IPS DF 6.9 (cell line): ENCODE measurements around the gene UBAC2.

Experiments
- DNase-seq: peaks from one replicate; pipeline ENCODE4 v3.0.0-alpha.2; 2013; ENCODE audit warnings: low read depth, low spot score
- H3K27ac ChIP-seq: one replicate; pipeline ENCODE4 v1.5.1; 2013; ENCODE audit warnings: low read length, control low read depth
- H3K27me3 ChIP-seq: 2 replicates; pipeline ENCODE4 v1.6.1; 2013; ENCODE audit warnings: mild to moderate bottlenecking, low read length; ENCODE audit not compliant: control insufficient read depth, insufficient read depth
- H3K36me3 ChIP-seq: 2 replicates; pipeline ENCODE4 v1.6.1; 2013; ENCODE audit warnings: low read length; ENCODE audit not compliant: control insufficient read depth, insufficient read depth
- H3K4me1 ChIP-seq: 2 replicates; pipeline ENCODE4 v1.6.1; 2013; ENCODE audit warnings: low read length; ENCODE audit not compliant: control insufficient read depth, insufficient read depth
- H3K4me3 ChIP-seq: 2 replicates; pipeline ENCODE4 v1.5.1; 2013; ENCODE audit warnings: mild to moderate bottlenecking, low read length
- H3K9me3 ChIP-seq: 2 replicates; pipeline ENCODE4 v1.6.1; 2013; ENCODE audit warnings: low read length, inconsistent platforms; ENCODE audit not compliant: control insufficient read depth, insufficient read depth
- WGBS: extraction: QIAGEN DNeasy Blood & Tissue Kit; methylation state at CpG from one replicate; pipeline ENCODE4 v1.1.7; 2013; ENCODE audit warnings: mixed read lengths, missing lambda C conversion rate; ENCODE audit not compliant: insufficient read length, insufficient coverage; 5-methylcytosine and 5-hydroxymethylcytosine counted together

UBAC2 gene

GRCh38 chr13:99415851-99416331 is 215.2 kb downstream of the UBAC2 start:
- Histone ChIP-seq H3K27me3 (no peaks in the 10 kb centered on the region), H3K9me3 (no peaks in the 10 kb centered on the region), H3K4me1 (peaks cover 9% of the 10 kb centered on the region), H3K27ac (no peak overlapping the region), H3K4me3 (no peak overlapping the region), H3K36me3 (no peaks in the 10 kb centered on the region)
- no peak for DNase-seq
- WGBS = no CpG with 5 or more reads among the region's 14 CpGs

- Histone ChIP-seq H3K36me3 (no peaks in the 10 kb centered on the region), H3K27me3 (no peaks in the 10 kb centered on the region), H3K4me3 (no peak overlapping the region), H3K4me1 (peaks cover 9% of the 10 kb centered on the region), H3K27ac (no peak overlapping the region), H3K9me3 (no peaks in the 10 kb centered on the region)
- no CpG with 5 or more reads among the region's 24 CpGs for WGBS
- no peak for DNase-seq
Measured at GRCh38 chr13:99416411-99417121, 215.9 kb downstream of the UBAC2 start.

- Histone ChIP-seq H3K4me3 (no peak overlapping the region), H3K27ac (no peak overlapping the region), H3K36me3 (no peaks in the 10 kb centered on the region), H3K4me1 (peaks cover 9% of the 10 kb centered on the region), H3K9me3 (no peaks in the 10 kb centered on the region), H3K27me3 (no peaks in the 10 kb centered on the region)
- DNase-seq = no peak
- WGBS = no CpG with 5 or more reads among the region's 19 CpGs
Measured at GRCh38 chr13:99417201-99418102, 216.8 kb downstream of the UBAC2 start.

- H3K27me3 ChIP-seq = no peaks in the 10 kb centered on the region
- no peaks in the 10 kb centered on the region for H3K36me3 ChIP-seq
- no peak for DNase-seq
- no peak overlapping the region for H3K27ac ChIP-seq
- no CpG with 5 or more reads among the region's 15 CpGs for WGBS
- H3K9me3 ChIP-seq = no peaks in the 10 kb centered on the region
- H3K4me1 ChIP-seq = peaks cover 9% of the 10 kb centered on the region
- no peak overlapping the region for H3K4me3 ChIP-seq
Measured at GRCh38 chr13:99418103-99418842, 217.6 kb downstream of the UBAC2 start.

- DNase-seq = no peak
- WGBS = no CpG with 5 or more reads among the region's 4 CpGs
- Histone ChIP-seq H3K27me3 (no peaks in the 10 kb centered on the region), H3K4me1 (peaks cover 9% of the 10 kb centered on the region), H3K36me3 (no peaks in the 10 kb centered on the region), H3K4me3 (no peak overlapping the region), H3K9me3 (no peaks in the 10 kb centered on the region), H3K27ac (no peak overlapping the region)
Measured at GRCh38 chr13:99418843-99419140, 218.1 kb downstream of the UBAC2 start.

- Histone ChIP-seq H3K4me1 (peaks cover 9% of the 10 kb centered on the region), H3K9me3 (no peaks in the 10 kb centered on the region), H3K4me3 (no peak overlapping the region), H3K27ac (no peak overlapping the region), H3K36me3 (no peaks in the 10 kb centered on the region), H3K27me3 (no peaks in the 10 kb centered on the region)
- no CpG with 5 or more reads among the region's 8 CpGs for WGBS
- DNase-seq = no peak
Measured at GRCh38 chr13:99419591-99420243, 219.1 kb downstream of the UBAC2 start.

GRCh38 chr13:99421271-99421670 is 220.6 kb downstream of the UBAC2 start:
- no peak overlapping the region; the same call in 1 of the 2 replicates for H3K4me3 ChIP-seq
- WGBS = no CpG with 5 or more reads among the region's 10 CpGs
- peaks cover 9% of the 10 kb centered on the region for H3K4me1 ChIP-seq
- H3K27me3 ChIP-seq = no peaks in the 10 kb centered on the region
- no peaks in the 10 kb centered on the region for H3K36me3 ChIP-seq
- DNase-seq = no peak
- H3K27ac ChIP-seq = no peak overlapping the region
- H3K9me3 ChIP-seq = no peaks in the 10 kb centered on the region

GRCh38 chr13:99421758-99422585 is 221.3 kb downstream of the UBAC2 start:
- no peaks in the 10 kb centered on the region for H3K36me3 ChIP-seq
- DNase-seq = no peak
- no peaks in the 10 kb centered on the region for H3K9me3 ChIP-seq
- H3K27me3 ChIP-seq = no peaks in the 10 kb centered on the region
- no peak overlapping the region for H3K27ac ChIP-seq
- H3K4me3 ChIP-seq = no peak overlapping the region
- WGBS = no CpG with 5 or more reads among the region's 9 CpGs
- peaks cover 5% of the 10 kb centered on the region for H3K4me1 ChIP-seq

- WGBS = no CpG with 5 or more reads among the region's 13 CpGs
Measured at GRCh38 chr13:99422586-99423220, 222.0 kb downstream of the UBAC2 start.

More at GRCh38 chr13:99422586-99423220, 222.0 kb downstream of the UBAC2 start:
- Histone ChIP-seq H3K9me3 (no peaks in the 10 kb centered on the region), H3K27me3 (no peaks in the 10 kb centered on the region), H3K4me3 (no peak overlapping the region), H3K4me1 (peaks cover 2% of the 10 kb centered on the region; the same call in 1 of the 2 replicates), H3K27ac (no peak overlapping the region), H3K36me3 (no peaks in the 10 kb centered on the region)
- no peak for DNase-seq
